HepG2 (cell line): ENCODE measurements around the gene CLCC1. TPM values are rescaled to one million over a fixed set of nuclear protein-coding genes. Genes with fewer than 3 reads are reported as not detected.

Source experiments
- ATAC-seq: fragments of 200-7000 bp; cut with Tn5 transposase; 3 replicates; pipeline ENCODE4 v1.9.1; 2020; ENCODE audit warnings: mild to moderate bottlenecking, moderate library complexity
- BruUV-seq: library from RNA; stranded (reverse); fragments of 400-500 nt; replicated peaks from 2 replicates; lab custom pipeline; 2021; lab: Mats Ljungman, UMichigan
- CTCF ChIA-PET: fragments of 300-600 bp; formaldehyde crosslinking; extraction: SDS; loops from one replicate; lab custom pipeline; 2021; ENCODE audit warnings: low total read pairs, inconsistent platforms, low intra/inter-chr PET ratio; lab: Yijun Ruan, JAX
- POLR2A ChIA-PET: fragments of 350-600 bp; sonication (Branson Sonifier 250); formaldehyde crosslinking; loops from one replicate; lab custom pipeline; 2020; ENCODE audit warnings: antibody characterized with exemption, inconsistent platforms; lab: Yijun Ruan, JAX
- DNase-seq: peaks from one replicate; pipeline ENCODE4 v3.0.0-alpha.2; 2015; ENCODE audit warnings: low spot score
- FAIRE-seq: peaks from 3 replicates; lab custom pipeline; 2011; peaks lifted over from hg19 to GRCh38; lab: Jason Lieb, UNC
- H2AFZ ChIP-seq: one replicate; pipeline ENCODE4 v1.6.1; 2011; ENCODE audit warnings: low read length, inconsistent platforms
- H3K27ac ChIP-seq: fragments of 300-600 bp; 3 replicates; pipeline ENCODE4 v1.8.0; 2011; ENCODE audit warnings: mixed run types, mild to moderate bottlenecking, mixed read lengths, low read length, inconsistent platforms; ENCODE audit not compliant: insufficient read depth; ENCODE audit errors: extremely low read length
- H3K27me3 ChIP-seq, 2 experiments: fragments of 200-600 bp in 1 of 2; 2 replicates in 1 of 2; 3 replicates in 1 of 2; pipeline versions ENCODE4 v1.6.0 to v1.8.0; 2011; ENCODE audit warnings: low read length in 2 of 2, mild to moderate bottlenecking in 2 of 2, moderate library complexity in 2 of 2, inconsistent platforms in 1 of 2; ENCODE audit not compliant: insufficient read depth in 2 of 2, control insufficient read depth in 1 of 2
- H3K36me3 ChIP-seq, 2 experiments: fragments of 200-600 bp in 1 of 2; replicated peaks in 1 of 2; 2 replicates in 1 of 2; 3 replicates in 1 of 2; pipeline versions ENCODE4 v1.5.1 to v1.8.0; 2011; ENCODE audit warnings: low read length in 2 of 2, inconsistent platforms in 1 of 2; ENCODE audit not compliant: insufficient read depth in 2 of 2, control insufficient read depth in 1 of 2
- H3K4me1 ChIP-seq: 2 replicates; pipeline ENCODE4 v1.5.1; 2012; ENCODE audit warnings: low read length, inconsistent platforms; ENCODE audit not compliant: insufficient read depth
- H3K4me2 ChIP-seq: 2 replicates; pipeline ENCODE4 v1.6.0; 2011; ENCODE audit warnings: low read depth, low read length, inconsistent platforms
- H3K4me3 ChIP-seq, 3 experiments: fragments of 200-600 bp in 1 of 3; sonication (generic), shearing (Covaris generic) in 1 of 3; replicated peaks in 1 of 3; 2 replicates each; pipeline ENCODE4 v1.5.1; 2011 to 2016; ENCODE audit warnings: low read length in 3 of 3, inconsistent platforms in 2 of 3, low read depth in 2 of 3, mild to moderate bottlenecking in 2 of 3, control low read depth in 1 of 3, mixed read lengths in 1 of 3; ENCODE audit not compliant: insufficient read depth in 1 of 3
- H3K79me2 ChIP-seq: one replicate; pipeline ENCODE4 v1.6.1; 2011; ENCODE audit warnings: low read length, inconsistent platforms; ENCODE audit not compliant: insufficient read depth
- H3K9ac ChIP-seq: 2 replicates; pipeline ENCODE4 v1.6.0; 2011; ENCODE audit warnings: mild to moderate bottlenecking, low read depth, low read length, inconsistent platforms; ENCODE audit not compliant: insufficient read depth
- H3K9me3 ChIP-seq: 2 replicates; pipeline ENCODE4 v1.5.1; 2012; ENCODE audit warnings: mild to moderate bottlenecking, low read length
- H4K20me1 ChIP-seq: 2 replicates; pipeline ENCODE4 v1.6.0; 2011; ENCODE audit warnings: inconsistent platforms, mild to moderate bottlenecking, low read length, moderate library complexity; ENCODE audit not compliant: insufficient read depth
- AGO1 ChIP-seq: fragments of 200-400 bp; formaldehyde crosslinking; IDR thresholded peaks from 2 replicates; pipeline ENCODE4 v1.6.1; 2017; ENCODE audit warnings: mild to moderate bottlenecking, low read depth, low read length, moderate library complexity; ENCODE audit not compliant: poor library complexity, severe bottlenecking
- ATF2 ChIP-seq: sonication (generic); formaldehyde crosslinking; IDR thresholded peaks from 2 replicates; pipeline ENCODE4 v1.4.0; 2020; ENCODE audit warnings: missing genetic modification reagents
- ATF7-NPFF ChIP-seq: sonication (generic); formaldehyde crosslinking; IDR thresholded peaks from 2 replicates; pipeline ENCODE4 v1.8.1; 2023; ENCODE audit warnings: mild to moderate bottlenecking, low read depth, missing genetic modification reagents, moderate library complexity
- ATRX ChIP-seq: sonication (generic); formaldehyde crosslinking; IDR thresholded peaks from 2 replicates; pipeline ENCODE4 v1.4.0; 2020; ENCODE audit warnings: missing genetic modification reagents, borderline replicate concordance
- CC2D1A ChIP-seq: sonication (generic); formaldehyde crosslinking; IDR thresholded peaks from 2 replicates; pipeline ENCODE4 v1.8.1; 2023; ENCODE audit warnings: mild to moderate bottlenecking, missing genetic modification reagents
- DDIT3 ChIP-seq: sonication (generic); formaldehyde crosslinking; IDR thresholded peaks from 2 replicates; pipeline ENCODE4 v1.4.0; 2020; ENCODE audit warnings: mild to moderate bottlenecking, missing genetic modification reagents
- DPF2 ChIP-seq: sonication (generic); formaldehyde crosslinking; IDR thresholded peaks from 2 replicates; pipeline ENCODE4 v1.4.0; 2020; ENCODE audit warnings: mild to moderate bottlenecking, low read depth, missing genetic modification reagents, borderline replicate concordance
- ESRRA ChIP-seq: sonication (generic); formaldehyde crosslinking; IDR thresholded peaks from 2 replicates; pipeline ENCODE4 v1.5.1; 2020; ENCODE audit warnings: mild to moderate bottlenecking, low read depth, missing genetic modification reagents
- FOXC1 ChIP-seq: sonication (generic); formaldehyde crosslinking; IDR thresholded peaks from 2 replicates; pipeline ENCODE4 v1.8.0; 2022; ENCODE audit warnings: mild to moderate bottlenecking, missing genetic modification reagents, borderline replicate concordance
- KLF11 ChIP-seq: IDR thresholded peaks from 2 replicates; pipeline ENCODE4 v1.6.1; 2016; ENCODE audit warnings: missing compliant biosample characterization
- KLF12 ChIP-seq: sonication (generic); formaldehyde crosslinking; IDR thresholded peaks from 2 replicates; pipeline ENCODE4 v1.4.0; 2020; ENCODE audit warnings: missing genetic modification reagents, borderline replicate concordance
- MATR3 ChIP-seq: sonication (generic); formaldehyde crosslinking; IDR thresholded peaks from 2 replicates; pipeline ENCODE4 v1.4.0; 2020; ENCODE audit warnings: missing genetic modification reagents
- MTF2 ChIP-seq: sonication (generic); formaldehyde crosslinking; IDR thresholded peaks from 2 replicates; pipeline ENCODE4 v1.5.0; 2020; ENCODE audit warnings: missing genetic modification reagents, borderline replicate concordance
- POLR2AphosphoS2 ChIP-seq: IDR thresholded peaks from 2 replicates; pipeline ENCODE4 v1.6.1; 2011; ENCODE audit warnings: low read depth, low read length, improper control_type of control experiment
- ZBTB38 ChIP-seq: sonication (generic); formaldehyde crosslinking; IDR thresholded peaks from 2 replicates; pipeline ENCODE4 v1.5.1; 2020; ENCODE audit warnings: mild to moderate bottlenecking, missing genetic modification reagents
- ZNF446 ChIP-seq: sonication (generic); formaldehyde crosslinking; IDR thresholded peaks from 2 replicates; pipeline ENCODE4 v1.5.0; 2020; ENCODE audit warnings: mild to moderate bottlenecking, missing genetic modification reagents
- ZNF7 ChIP-seq: IDR thresholded peaks from 2 replicates; pipeline ENCODE4 v1.6.1; 2016; ENCODE audit warnings: missing biosample characterization, missing genetic modification reagents
- ZNF746 ChIP-seq: sonication (generic); formaldehyde crosslinking; IDR thresholded peaks from 2 replicates; pipeline ENCODE4 v1.8.0; 2022; ENCODE audit warnings: mild to moderate bottlenecking, missing genetic modification reagents
- ZNF747 ChIP-seq: sonication (generic); formaldehyde crosslinking; IDR thresholded peaks from 2 replicates; pipeline ENCODE4 v1.8.1; 2023; ENCODE audit warnings: missing genetic modification reagents, mild to moderate bottlenecking, borderline replicate concordance
- ZNF768 ChIP-seq: sonication (generic); formaldehyde crosslinking; IDR thresholded peaks from 2 replicates; pipeline ENCODE4 v1.4.0; 2020; ENCODE audit warnings: missing genetic modification reagents
- ZNF790 ChIP-seq: sonication (generic); formaldehyde crosslinking; IDR thresholded peaks from 2 replicates; pipeline ENCODE4 v1.8.0; 2022; ENCODE audit warnings: missing genetic modification reagents, mild to moderate bottlenecking, borderline replicate concordance
- WGBS: methylation state at CpG from one replicate; pipeline ENCODE4 v1.1.6; 2017; ENCODE audit warnings: low lambda C conversion rate; 5-methylcytosine and 5-hydroxymethylcytosine counted together
- in situ Hi-C: cut with HindIII; loops from 2 replicates; pipeline ENCODE4 v1.10.0; 2017; ENCODE audit warnings: low pct_unique_long_range_greater_than_20kb; ENCODE audit not compliant: extremely low pct_ligation_motif_present
- intact Hi-C: fragments of 100-400 bp; cut with micrococcal nuclease; formaldehyde crosslinking; loops from one replicate; pipeline ENCODE4 v1.10.0; 2022; ENCODE audit not compliant: unreplicated experiment
- polyA plus RNA-seq, 8 experiments: library from polyadenylated mRNA; depleted of rRNA in 3 of 8; stranded (reverse) in 7 of 8; unstranded in 1 of 8; fragments of >200 nt; fragmentation: Illumina TruSeq in 4 of 8; extraction: Trizol in 4 of 8; gene quantifications; 2 replicates each; pipeline versions ENCODE4 v1.2.1 to v1.2.3, GENCODE V29; 2011 to 2016; ENCODE audit warnings: low read depth in 4 of 8, missing spikeins in 1 of 8, mixed read lengths in 1 of 8; ENCODE audit not compliant: insufficient read depth in 1 of 8
- total RNA-seq, 5 experiments: library from RNA; depleted of rRNA; stranded (reverse); fragments of >200 nt; fragmentation: Illumina TruSeq; extraction: Trizol; gene quantifications; 2 replicates each; pipeline ENCODE4 v1.2.3, GENCODE V29; 2016; ENCODE audit warnings: low read depth in 1 of 5

Gene CLCC1
- total and polyA plus RNA-seq, 2 of the 13 experiments (the other 11 are each of a cell fraction or from before 2014, with no cell fraction given): 16.0 to 25.8 TPM

GRCh38 chr1:108983114-108983513, 19.8 kb upstream of the CLCC1 start (continued):
- no peak for TF ChIP-seq AGO1

GRCh38 chr1:108976658-108977057, 13.4 kb upstream of the CLCC1 start:
- no peak for FAIRE-seq
- Histone ChIP-seq H3K4me1 (no peaks in the 10 kb centered on the region), H3K27ac (no peak overlapping the region), H3K4me2 (no peak overlapping the region), H3K27me3 (no peaks in the 10 kb centered on the region), H3K79me2 (no peaks in the 10 kb centered on the region), H3K36me3 (no peaks in the 10 kb centered on the region), H3K9ac (no peak overlapping the region), H3K9me3 (no peaks in the 10 kb centered on the region), H4K20me1 (no peaks in the 10 kb centered on the region), H2AFZ (no peak overlapping the region), H3K4me3 (no peak overlapping the region)
- ATAC-seq: no peak
- ChIA-PET CTCF (no interaction called here), POLR2A (no interaction called here)
- no TSS peak for BruUV-seq
- WGBS: 94% methylated on average over 4 of the region's 4 CpGs
- intact Hi-C loops: no loop called here
- in situ Hi-C loops: no loop called here
- no peak for DNase-seq
- TF ChIP-seq ATF2 (CRISPR knock-in tag) (no peak), DDIT3 (no peak), ZBTB38 (CRISPR knock-in tag) (no peak), ZNF790 (no peak), ATF7-NPFF (CRISPR knock-in tag) (no peak), FOXC1 (CRISPR knock-in tag) (no peak), KLF11 (CRISPR knock-in tag) (no peak), KLF12 (no peak), ESRRA (CRISPR knock-in tag) (no peak), DPF2 (CRISPR knock-in tag) (no peak), ATRX (CRISPR knock-in tag) (no peak), ZNF747 (CRISPR knock-in tag) (no peak), ZNF7 (no peak), MTF2 (CRISPR knock-in tag) (no peak), MATR3 (CRISPR knock-in tag) (no peak), POLR2AphosphoS2 (no peak), ZNF446 (CRISPR knock-in tag) (no peak), ZNF768 (CRISPR knock-in tag) (no peak), ZNF746 (CRISPR knock-in tag) (no peak), CC2D1A (CRISPR knock-in tag) (no peak)
- TF ChIP-seq, all 625 proteins: peak for 0
